IPS-18c (cell line): Measurements from ENCODE around the gene GNL2.

ENCODE experiments used
- H3K4me3 ChIP-seq: 2 replicates; pipeline ENCODE4 v1.7.0; 2013; ENCODE audit warnings: low read depth, mild to moderate bottlenecking, low read length, moderate library complexity; ENCODE audit not compliant: insufficient read depth
- H3K9me3 ChIP-seq: one replicate; pipeline ENCODE4 v1.6.1; 2013; ENCODE audit warnings: mild to moderate bottlenecking, low read length, moderate library complexity; ENCODE audit not compliant: control insufficient read depth, insufficient read depth

Gene GNL2

GRCh38 chr1:37595440-37596181 lies at the start of gene GNL2:
Gene GNL2, minus strand, starts transcription at chr1:37595937. Its CDS starts 115 bp downstream, at chr1:37595822.
- no peaks in the 10 kb centered on the region for H3K9me3 ChIP-seq
- H3K4me3 ChIP-seq, result peak within 1 kb of the TSS; percentile 96

DNA sequence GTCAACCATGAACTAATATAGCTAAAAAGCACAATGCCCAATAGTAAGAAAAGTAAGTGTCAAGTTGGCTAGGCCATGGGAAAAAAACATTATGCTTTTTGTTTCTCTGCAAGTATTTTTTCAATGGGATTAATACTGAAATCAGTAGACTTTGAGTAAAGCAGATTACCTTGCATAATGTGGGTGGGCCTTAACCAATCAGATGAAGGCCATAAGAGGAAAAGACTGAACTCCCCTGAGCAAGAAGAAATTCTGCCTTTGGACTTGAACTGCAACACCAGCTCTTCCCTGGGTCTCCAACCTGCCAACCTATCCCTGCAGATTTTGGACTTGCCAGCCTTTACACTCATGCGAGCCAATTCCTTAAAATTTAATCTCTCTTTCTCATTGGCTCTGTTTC lies 45.3 kb upstream of the GNL2 start:
- Histone ChIP-seq H3K4me3 (no peak overlapping the region), H3K9me3 (no peaks in the 10 kb centered on the region)

- Histone ChIP-seq H3K9me3 (no peaks in the 10 kb centered on the region), H3K4me3 (no peak overlapping the region)
Observed at GRCh38 chr1:37636435-37636834, 40.7 kb upstream of the GNL2 start.

DNA sequence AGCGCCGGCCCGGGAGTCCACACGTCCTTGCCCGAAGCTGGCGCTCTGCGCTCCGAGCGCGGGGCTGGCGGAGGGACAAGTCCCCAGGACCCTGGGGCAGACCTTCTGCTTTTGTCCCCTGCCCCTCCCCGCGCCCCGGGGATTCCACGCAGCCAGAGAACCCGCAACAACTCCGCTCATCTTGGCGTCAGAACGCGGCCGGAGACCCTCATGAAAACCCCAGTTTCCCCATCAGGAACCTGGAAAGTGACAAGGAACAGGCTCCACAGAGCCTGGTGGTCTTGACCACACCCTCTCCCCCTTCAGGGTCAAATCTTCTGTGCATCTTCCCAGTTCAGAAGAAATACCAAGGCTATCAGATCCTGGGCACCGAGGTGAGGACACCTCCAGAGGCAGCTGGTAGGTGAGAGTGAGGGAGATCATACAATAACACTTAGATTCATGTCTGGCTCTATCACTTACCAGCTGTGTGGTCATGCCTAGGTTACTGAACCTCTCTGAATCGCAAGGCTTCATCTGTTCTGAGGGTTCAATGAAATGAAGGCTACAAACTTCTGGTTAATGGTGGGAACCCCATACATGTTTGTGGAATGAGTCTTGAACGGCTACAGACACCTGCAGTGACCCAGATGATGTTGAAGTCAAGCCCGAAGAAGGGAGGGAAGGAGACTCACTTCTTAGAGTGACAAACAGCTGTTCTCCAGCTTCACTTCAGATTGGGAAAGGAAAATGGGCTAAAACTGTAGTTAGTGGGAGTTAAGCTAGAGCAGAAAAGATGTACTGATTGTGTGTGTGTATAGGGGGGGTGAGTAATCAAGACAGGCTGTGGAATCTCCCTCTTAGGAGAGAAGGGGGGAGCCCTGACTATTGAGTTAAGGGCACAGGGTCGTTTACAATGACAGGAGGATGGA lies 39.5 kb upstream of the GNL2 start:
- Histone ChIP-seq H3K4me3 (peak overlapping the region; percentile 55; the same call in 1 of the 2 replicates), H3K9me3 (no peaks in the 10 kb centered on the region)

- H3K4me3 ChIP-seq, result peak within 1 kb of the TSS; percentile 55
- H3K9me3 ChIP-seq, result no peaks in the 10 kb centered on the region
Observed at GRCh38 chr1:37634244-37634991, 38.7 kb upstream of the GNL2 start, which contains the start of gene RSPO1. Gene RSPO1, minus strand, starts transcription at chr1:37634892. Its CDS starts 5,231 bp downstream, at chr1:37629661.

DNA sequence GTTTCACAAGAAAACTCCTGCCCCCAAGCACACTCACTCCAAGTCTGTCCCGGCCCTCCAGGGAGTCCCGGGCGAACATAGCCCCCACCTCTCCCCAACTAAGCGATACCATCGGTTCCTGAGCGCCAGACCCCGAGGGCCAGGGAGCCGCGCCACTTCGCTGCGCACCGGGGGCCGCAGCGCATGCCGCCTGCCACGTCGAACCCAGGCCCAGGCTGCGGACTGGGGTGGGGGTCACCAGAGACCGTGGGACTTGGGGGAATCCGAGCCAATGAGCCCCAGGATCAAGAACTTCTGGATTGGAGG lies 38.2 kb upstream of the GNL2 start:
- H3K9me3 ChIP-seq, result no peaks in the 10 kb centered on the region
- peak overlapping the region; percentile 55; the same call in 1 of the 2 replicates for H3K4me3 ChIP-seq

GRCh38 chr1:37633040-37633937 lies 37.6 kb upstream of the GNL2 start:
- H3K4me3 ChIP-seq, result peak overlapping the region; percentile 55
- no peaks in the 10 kb centered on the region for H3K9me3 ChIP-seq

DNA sequence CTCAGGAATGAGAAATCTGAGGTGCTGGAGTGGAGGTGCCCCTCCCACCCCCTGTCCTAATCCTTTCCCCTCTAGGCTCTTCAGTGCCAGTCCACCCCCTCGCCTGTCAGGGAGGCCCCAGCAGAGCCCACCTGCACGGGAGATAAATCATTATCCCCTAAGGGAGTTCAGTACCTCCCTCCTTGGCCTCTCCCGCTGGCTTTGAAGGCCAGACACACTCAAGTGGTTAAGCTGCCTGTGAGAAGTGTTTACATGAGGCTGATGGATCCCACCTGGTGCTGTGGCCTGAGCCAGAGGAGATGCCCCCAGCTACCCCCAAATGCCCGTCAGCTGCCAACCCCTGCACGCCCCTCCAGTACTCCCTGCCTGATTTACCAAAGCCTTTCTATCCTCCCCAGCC lies 35.3 kb upstream of the GNL2 start:
- Histone ChIP-seq H3K9me3 (no peaks in the 10 kb centered on the region), H3K4me3 (no peak overlapping the region)

GRCh38 chr1:37630426-37631028 lies 34.8 kb upstream of the GNL2 start:
- H3K4me3 ChIP-seq, result no peak overlapping the region
- H3K9me3 ChIP-seq, result no peaks in the 10 kb centered on the region

GRCh38 chr1:37629726-37630425 lies 34.1 kb upstream of the GNL2 start:
- H3K9me3 ChIP-seq, result no peaks in the 10 kb centered on the region
- no peak overlapping the region for H3K4me3 ChIP-seq

DNA sequence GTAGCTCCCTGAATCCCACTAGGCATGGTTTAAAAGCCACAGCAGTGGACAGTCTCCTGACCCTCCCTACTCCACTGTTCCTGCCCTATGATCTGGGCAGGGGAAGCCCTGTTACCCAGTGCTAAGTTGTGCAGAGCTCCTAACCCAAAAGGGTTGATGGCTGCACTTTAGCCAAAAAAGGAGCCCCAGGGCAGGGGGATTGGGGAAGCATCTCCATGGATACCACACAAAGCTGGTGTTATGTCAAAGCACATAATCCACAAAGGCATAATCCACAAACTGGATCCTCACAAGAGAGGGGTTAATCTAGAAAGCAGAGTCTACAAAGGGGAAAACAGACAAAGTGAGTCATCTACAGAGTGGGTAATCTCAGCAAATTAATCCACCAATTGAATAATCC lies 33.3 kb upstream of the GNL2 start:
- no peaks in the 10 kb centered on the region for H3K9me3 ChIP-seq
- no peak overlapping the region for H3K4me3 ChIP-seq

DNA sequence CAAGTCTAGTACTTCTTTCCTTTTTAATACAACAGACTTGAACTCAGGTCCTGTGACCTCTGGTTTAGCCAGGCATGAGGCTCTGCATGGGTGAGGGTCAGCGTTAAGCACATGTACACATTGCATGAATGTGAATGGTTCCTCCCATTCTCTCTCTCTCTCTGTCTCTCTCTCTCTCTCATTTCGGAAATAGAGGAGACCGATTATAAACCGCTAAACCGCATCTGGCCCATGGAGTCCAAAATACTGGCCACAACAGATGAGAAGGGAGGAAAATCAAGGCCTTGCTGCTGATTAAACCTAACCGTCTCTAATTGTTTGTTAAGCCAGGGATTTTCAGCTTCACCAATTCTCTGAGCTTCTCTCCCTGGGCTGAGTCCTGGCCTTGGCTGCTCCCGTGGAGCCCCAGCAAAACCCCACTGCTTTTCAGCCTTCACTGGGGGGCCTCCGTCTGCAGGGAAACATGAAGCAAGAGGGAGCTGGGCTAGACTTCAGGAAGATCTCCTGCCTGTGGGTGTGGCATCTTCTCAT lies 32.4 kb upstream of the GNL2 start:
- Histone ChIP-seq H3K4me3 (no peak overlapping the region), H3K9me3 (no peaks in the 10 kb centered on the region)

DNA sequence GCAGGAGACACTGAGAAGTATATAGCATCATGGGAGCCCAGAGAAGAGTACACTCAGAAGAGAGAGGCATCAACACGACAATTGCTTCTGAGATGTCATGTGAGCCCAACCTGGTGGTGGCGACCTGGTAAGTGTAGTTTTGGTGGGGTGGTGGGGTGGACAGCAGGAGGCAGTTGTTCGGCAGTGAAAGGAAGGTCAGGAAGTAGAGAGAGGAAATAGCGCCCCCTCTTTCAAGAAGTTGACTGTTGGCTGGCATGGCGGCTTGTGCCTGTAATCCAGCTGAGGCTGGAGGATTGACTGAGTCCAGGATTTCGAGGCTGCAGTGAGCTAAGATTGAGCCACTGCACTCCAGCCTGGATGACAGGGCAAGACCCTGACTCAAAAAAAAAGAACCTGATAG lies 26.4 kb upstream of the GNL2 start:
- H3K4me3 ChIP-seq, result no peak overlapping the region
- no peaks in the 10 kb centered on the region for H3K9me3 ChIP-seq

- Histone ChIP-seq H3K9me3 (no peaks in the 10 kb centered on the region), H3K4me3 (no peak overlapping the region)
Observed at GRCh38 chr1:37621326-37621870, 25.7 kb upstream of the GNL2 start.

DNA sequence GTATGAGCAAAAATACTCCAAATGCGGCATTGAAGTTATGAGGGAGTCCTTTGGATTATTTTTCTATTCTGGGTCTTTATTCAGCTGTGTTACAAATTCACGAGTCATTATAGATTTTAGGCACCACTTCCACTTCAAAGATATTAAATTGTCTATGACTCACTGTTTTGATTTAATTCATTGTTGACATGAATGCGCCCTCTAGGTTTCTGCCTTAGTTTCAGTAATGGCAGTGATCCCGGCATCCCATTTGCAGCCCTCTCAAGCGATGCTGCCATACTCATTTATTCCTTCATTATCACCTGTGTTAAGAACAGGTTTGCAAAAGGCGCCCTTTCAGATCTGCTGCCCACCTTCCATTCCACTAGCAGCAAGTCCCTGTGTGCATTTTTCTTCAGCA lies 25.0 kb upstream of the GNL2 start:
- no peak overlapping the region for H3K4me3 ChIP-seq
- peaks cover under 1% of the 10 kb centered on the region for H3K9me3 ChIP-seq
